HUDEP-2 (cell line): ENCODE data around the gene PCNX1.
"Not testable (repeated sequence)": the region's sequence is repeated elsewhere in the genome, so short reads cannot be mapped to it uniquely, and the experiment has no call there.

Experiments
- DNase-seq, 76 experiments: peaks; one replicate each; lab custom pipeline; 2025; ENCODE audit not compliant: unreplicated experiment in 76 of 76; lab: John Stamatoyannopoulos, UW

Gene PCNX1

DNA sequence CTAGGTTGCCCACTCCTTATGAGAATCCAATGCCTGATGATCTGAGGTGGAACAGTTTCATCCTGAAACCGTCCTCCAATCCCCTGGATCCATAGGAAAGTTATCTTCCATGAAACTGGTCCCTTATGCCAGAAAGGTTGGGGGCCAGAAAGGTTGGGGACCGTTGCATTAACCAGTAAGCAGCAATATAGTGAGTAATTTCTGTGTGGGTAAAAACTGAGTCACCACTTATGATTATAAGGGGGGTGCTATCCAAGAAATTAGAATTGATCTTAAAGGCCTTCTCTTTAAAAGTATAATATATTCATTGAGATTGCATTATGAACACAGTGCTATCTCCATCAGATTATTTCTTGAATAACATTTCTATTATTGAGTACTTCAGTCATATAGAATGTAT is 97.2 kb downstream of the PCNX1 start:
- no peak for DNase-seq

- no peak for DNase-seq
Measured at GRCh38 chr14:71005076-71005475, 97.8 kb downstream of the PCNX1 start.

DNA sequence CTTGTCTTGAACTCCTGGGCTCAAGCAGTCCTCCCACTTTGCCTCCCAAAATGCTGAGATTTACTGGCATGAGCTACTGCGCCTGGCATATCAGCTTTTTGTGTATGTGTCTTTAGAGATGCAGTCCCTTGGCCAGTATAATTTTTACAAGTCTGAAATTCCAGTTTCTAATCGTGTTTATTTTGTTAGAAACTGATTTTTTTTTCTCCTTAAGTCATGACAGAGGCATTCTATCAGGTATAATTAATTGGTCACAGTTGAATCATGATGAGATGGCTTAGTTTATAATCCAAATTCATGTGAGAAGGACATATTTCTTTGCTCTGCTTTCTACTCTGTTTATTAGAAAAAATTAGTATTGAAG is 98.9 kb downstream of the PCNX1 start:
- DNase-seq = no peak

- DNase-seq = no peak
Measured at GRCh38 chr14:71011479-71011878, 104.2 kb downstream of the PCNX1 start.

- DNase-seq = no peak
Measured at GRCh38 chr14:71012888-71013287, 105.6 kb downstream of the PCNX1 start.

- no peak for DNase-seq
Measured at GRCh38 chr14:71013551-71014192, 106.4 kb downstream of the PCNX1 start.

- DNase-seq = not testable (repeated sequence)
Measured at GRCh38 chr14:71019917-71020316, 112.7 kb downstream of the PCNX1 start.

GRCh38 chr14:71021347-71022011 is 114.2 kb downstream of the PCNX1 start:
- no peak for DNase-seq

- no peak for DNase-seq
Measured at GRCh38 chr14:71022012-71022869, 115.0 kb downstream of the PCNX1 start.

DNA sequence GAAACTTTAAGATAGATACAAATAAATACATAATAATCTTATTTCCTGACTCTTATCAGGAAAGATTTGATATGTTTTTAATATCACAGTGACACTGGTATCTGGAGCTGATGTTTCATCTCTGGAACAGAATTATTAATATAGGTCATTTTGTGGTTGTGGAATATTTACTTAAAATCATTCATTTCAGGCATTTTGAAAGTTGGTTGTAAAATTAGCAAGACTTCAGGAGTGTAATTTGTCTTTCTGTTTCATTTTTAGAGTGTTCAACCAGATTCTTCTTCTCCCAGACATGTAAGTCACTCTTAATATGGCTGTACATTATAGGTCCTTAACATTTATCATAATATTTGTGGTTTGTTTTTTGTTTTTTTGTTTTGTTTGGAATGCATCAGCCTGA is 115.7 kb downstream of the PCNX1 start:
- DNase-seq = no peak

GRCh38 chr14:71029236-71029781 is 122.0 kb downstream of the PCNX1 start:
- no peak for DNase-seq

DNA sequence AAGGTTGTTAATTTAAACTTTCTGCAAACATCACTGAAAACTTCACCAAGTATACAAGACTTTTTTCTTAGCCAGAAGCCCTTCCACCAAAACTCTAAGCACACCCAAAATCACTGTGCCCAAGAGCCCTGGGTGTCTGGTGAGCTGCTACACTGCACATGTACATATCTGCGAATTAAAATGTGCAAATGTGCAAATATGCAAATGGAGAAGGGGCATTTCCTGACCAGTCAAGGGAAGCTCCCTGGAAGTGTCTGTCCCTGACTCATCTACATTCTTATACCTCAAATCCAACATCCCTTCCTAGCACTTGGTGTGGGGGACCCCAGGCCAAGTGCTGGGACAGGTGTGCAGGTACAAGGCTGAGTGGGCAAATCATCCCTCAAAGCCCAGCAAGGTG is 123.7 kb downstream of the PCNX1 start:
- no peak for DNase-seq

- DNase-seq = no peak
Measured at GRCh38 chr14:71036433-71036832, 129.2 kb downstream of the PCNX1 start.

DNA sequence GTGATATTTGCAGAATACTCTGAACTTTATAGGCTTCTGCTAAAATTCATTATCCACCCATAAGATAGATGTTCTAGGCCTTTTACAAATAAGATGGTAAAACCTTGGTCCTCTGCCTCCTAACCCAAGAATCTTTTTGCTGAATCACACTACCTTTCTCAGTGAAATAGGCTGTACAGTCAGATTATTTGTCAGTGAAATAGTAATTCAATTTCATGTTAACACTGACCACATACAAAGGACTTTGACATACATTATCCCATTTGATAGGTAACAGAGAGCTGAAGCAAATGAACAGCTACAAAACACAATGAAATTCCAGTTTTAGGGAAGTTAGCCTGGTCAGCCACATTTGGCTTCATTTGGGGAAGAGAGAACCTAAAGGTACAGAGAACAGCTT is 141.1 kb downstream of the PCNX1 start:
- DNase-seq = no peak

DNA sequence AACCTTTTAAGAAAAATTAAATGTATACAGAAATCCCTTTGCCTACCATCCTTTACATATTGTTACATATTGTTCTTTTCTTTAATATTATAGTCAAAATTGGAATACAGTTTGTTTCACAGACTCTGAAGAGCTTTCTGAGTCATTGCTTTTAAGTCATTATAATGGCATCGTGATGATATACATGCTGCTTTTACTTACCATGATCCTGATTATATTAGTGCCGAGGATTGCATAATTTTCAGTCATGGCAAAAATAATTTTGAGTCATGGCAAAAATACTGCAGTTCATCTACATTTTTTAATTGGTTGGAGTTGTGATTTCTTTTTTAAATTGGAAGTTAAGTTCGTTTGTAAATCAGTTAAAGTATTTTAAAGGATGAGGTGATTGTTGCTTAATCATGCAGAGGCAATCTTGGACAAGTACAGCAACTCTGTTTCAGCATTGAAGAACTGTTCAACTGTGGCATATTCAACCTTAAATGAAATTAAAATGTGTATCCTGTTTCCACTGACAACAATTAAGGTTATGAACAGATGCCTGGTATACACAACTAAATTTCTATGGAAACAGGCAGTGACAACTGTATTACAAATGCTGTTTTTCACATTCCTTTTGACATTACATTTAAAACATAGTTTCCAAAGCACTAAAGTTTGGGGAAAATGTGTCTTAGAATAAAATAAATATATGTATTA is 142.3 kb downstream of the PCNX1 start:
- DNase-seq = no peak

DNA sequence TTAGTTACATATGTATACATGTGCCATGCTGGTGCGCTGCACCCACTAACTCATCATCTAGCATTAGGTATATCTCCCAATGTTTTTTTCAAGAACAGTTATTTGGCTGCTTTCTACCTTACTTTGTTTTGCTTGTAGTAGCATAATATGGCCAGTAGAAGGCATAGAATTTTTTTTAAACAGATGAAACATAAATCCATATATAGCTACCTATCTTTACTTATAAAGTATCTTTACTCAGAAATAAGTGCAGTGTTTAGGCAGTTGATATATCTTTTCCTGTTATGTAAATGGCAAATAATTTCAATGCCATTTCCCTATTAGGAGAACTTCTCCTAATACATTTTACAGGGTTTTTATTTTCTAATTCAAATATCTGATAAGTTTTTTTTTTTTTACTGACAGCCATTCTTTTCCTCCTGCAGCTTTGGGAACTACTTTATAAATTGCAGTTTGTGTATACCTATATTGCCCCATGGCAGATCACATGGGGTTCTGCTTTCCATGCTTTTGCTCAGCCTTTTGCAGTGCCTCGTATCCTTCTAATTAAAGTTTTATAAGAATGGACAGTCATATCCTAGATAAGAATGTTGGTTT is 143.1 kb downstream of the PCNX1 start:
- peak in 1 of 76 experiments; percentile 2 for DNase-seq

DNA sequence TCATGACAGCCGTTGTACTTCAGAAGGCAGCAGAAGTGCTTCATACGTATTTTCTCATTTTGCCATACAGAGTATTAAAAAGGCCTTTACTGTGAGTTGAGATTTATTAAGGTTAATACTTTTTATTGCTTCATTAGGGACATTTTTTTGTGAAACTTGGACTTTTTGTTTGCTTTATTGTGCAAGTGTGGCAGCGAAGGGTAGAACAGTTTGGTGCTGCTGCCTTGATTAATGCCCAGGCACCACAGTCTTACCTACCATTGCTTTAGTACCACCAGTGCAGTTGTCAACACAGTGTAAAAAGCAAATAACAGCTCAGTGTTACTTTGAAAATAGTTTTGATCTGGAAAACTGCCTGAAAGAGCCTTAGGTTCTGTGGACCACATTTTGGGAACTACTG is 147.4 kb downstream of the PCNX1 start:
- no peak for DNase-seq

DNA sequence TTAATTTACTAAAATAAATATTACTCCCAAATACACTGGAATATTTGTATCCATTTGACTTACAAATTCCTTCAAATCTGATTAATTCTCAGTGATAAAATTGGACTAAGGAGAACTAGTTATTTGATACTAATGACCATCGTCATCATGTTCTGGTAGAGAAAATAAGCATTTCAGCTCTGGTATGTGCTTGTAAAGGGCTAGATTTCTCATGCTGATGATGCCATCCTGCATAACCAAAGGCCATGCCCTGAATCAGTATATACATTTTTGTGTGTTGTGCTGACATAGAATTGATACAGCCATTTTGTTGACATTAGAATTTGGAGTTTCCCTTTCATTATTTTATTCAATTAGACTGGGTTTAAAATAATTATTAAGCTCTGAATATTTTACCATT is 148.9 kb downstream of the PCNX1 start:
- DNase-seq = no peak

- DNase-seq = no peak
Measured at GRCh38 chr14:71060274-71060673, 153.0 kb downstream of the PCNX1 start.

DNA sequence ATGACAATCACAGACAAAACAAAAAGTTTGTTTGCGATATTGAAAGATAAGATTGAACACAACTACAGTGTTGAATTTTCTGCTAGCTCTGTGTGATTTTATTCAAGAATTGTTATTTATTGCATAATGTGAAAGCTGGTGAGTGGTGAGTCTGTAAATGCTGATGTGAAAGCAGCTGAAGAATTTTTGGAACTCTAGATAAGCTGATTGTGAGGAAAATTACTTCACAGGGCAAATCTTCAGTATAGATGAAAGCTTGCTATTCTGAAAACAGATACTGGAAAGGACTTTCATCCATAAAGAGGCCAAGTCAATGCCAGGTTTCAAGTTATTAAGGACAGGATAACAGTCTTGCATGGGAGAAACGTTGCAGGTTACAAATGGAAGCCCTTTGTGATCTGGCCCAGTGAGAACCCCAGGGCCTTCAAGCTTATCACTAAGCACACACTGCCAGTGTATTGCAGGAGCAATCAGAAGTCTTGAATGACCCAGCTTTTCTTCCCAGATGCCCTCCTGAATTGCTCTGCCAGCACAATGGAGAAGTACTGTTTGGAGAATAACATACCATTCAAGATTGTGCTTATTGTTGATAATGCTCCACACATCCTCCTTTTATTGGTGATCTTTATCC is 153.7 kb downstream of the PCNX1 start:
- DNase-seq = no peak
